ENCODE measurements around the gene LRP1B.

DNA sequence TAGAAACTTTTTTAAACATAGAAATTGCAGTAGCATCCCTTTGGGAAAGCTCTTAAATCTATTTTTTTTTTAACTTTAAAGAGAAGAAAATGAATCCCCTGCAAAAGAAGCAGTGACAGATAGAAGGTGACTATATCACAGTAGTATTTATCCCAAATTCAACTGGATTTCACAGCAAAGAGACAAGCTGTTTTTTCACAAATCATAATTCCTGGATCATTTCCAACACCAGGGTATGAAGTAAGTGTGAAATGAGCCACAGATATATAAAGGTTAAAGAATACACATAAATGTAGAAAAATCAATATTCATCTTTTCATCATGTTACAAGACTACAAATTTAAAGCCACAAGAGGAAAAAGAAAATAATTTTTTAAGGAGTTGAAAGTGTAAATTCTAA, 1945.7 kb downstream of the LRP1B start:
- TF ChIP-seq, protein P1, sequence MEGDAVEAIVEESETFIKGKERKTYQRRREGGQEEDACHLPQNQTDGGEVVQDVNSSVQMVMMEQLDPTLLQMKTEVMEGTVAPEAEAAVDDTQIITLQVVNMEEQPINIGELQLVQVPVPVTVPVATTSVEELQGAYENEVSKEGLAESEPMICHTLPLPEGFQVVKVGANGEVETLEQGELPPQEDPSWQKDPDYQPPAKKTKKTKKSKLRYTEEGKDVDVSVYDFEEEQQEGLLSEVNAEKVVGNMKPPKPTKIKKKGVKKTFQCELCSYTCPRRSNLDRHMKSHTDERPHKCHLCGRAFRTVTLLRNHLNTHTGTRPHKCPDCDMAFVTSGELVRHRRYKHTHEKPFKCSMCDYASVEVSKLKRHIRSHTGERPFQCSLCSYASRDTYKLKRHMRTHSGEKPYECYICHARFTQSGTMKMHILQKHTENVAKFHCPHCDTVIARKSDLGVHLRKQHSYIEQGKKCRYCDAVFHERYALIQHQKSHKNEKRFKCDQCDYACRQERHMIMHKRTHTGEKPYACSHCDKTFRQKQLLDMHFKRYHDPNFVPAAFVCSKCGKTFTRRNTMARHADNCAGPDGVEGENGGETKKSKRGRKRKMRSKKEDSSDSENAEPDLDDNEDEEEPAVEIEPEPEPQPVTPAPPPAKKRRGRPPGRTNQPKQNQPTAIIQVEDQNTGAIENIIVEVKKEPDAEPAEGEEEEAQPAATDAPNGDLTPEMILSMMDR (IDR thresholded peaks at IDR 0.05), result no peak
- TF ChIP-seq POLR2A (IDR thresholded peaks at IDR 0.05), result no peak

All from thyroid gland (tissue), 4 donors.